ENCODE data around the gene GREB1.

GRCh38 chr2:11612553-11613215 is 78.8 kb downstream of the GREB1 start:
- TF ChIP-seq POLR2A (IDR thresholded peaks at IDR 0.05) (no peak), CTCF (IDR thresholded peaks at IDR 0.05) (no peak), EP300 (IDR thresholded peaks at IDR 0.05) (no peak), POLR2AphosphoS5 (IDR thresholded peaks at IDR 0.05) (no peak)
